ENCODE results near the gene LIG1. TPM values are rescaled to one million over a fixed set of nuclear protein-coding genes. Genes with fewer than 3 reads are reported as not detected.

The LIG1 gene
- total and polyA plus RNA-seq, 9 of the 15 experiments (the other 6 are each of a cell fraction or from before 2014, with no cell fraction given): 9.6 to 114 (median 71.1) TPM

- Histone ChIP-seq H3K27me3 (ENCODE audit: control insufficient read depth in 2 of 2, insufficient read depth in 2 of 2, low read length in 2 of 2) (no peaks in the 10 kb centered on the region), H3K4me1 (replicated peaks in 1 of 2; ENCODE audit: control insufficient read depth in 2 of 2, insufficient read depth in 2 of 2, low read length in 2 of 2) (peaks cover 5 to 24% of the 10 kb centered on the region in 2 experiments; a peak in 3 of 5 replicates), H3K9ac (ENCODE audit: insufficient read depth in 1 of 2, low read depth in 2 of 2, low read length in 2 of 2) (no peak overlapping the region), H3K9me1 (ENCODE audit: control insufficient read depth, insufficient read depth, low read length) (no peaks in the 10 kb centered on the region), H4K20me1 (replicated peaks; ENCODE audit: control insufficient read depth, insufficient read depth, low read length) (no peaks in the 10 kb centered on the region), H3K4me3 (no peak overlapping the region), H2AFZ (ENCODE audit: low read depth, low read length) (no peak overlapping the region), H3K36me3 (ENCODE audit: control insufficient read depth, insufficient read depth, low read length) (no peaks in the 10 kb centered on the region), H3K79me2 (ENCODE audit: control insufficient read depth, insufficient read depth, low read length) (no peaks in the 10 kb centered on the region), H3K27ac (ENCODE audit: extremely low read depth, low read depth, low read length) (no peak overlapping the region), H3K9me3 (replicated peaks; ENCODE audit: control insufficient read depth, insufficient read depth, low read depth, low read length) (no peaks in the 10 kb centered on the region), H3K4me2 (ENCODE audit: insufficient read depth, low read length) (no peak overlapping the region)
- 53% methylated on average over 28 of the region's 36 CpGs for WGBS (ENCODE audit: insufficient coverage, low coverage, missing lambda C conversion rate)
- ChIA-PET POLR2A (interaction anchor here (1.0 to 1.4 kb wide), 2 partner anchors 9 to 21 kb away, joined by 3 read pairs; no protein-coding TSS in a partner anchor), CTCF (ENCODE audit: low intra/inter-chr PET ratio) (no interaction called here)
- FAIRE-seq (peak; percentile 40), ATAC-seq (no peak), DNase-seq (ENCODE audit: extremely low read depth in 1 of 4, low spot score in 3 of 4) (peak in 3 of 4 experiments; percentile 32 to 50 (median 38))
- no TSS peak for BruUV-seq (replicated peaks)
- in situ Hi-C loops (cut with MboI) (no loop called here), intact Hi-C loops (cut with micrococcal nuclease) (loop anchor here (5.0 kb wide), 1 partner anchor 87 kb away; no protein-coding TSS in a partner anchor)
- no peak for TF ChIP-seq E4F1 (CRISPR knock-in tag; IDR thresholded peaks at IDR 0.05; ENCODE audit: borderline replicate concordance)
- no peak for TF ChIP-seq E2F6 (IDR thresholded peaks at IDR 0.05; ENCODE audit: borderline replicate concordance in 1 of 2, extremely low read depth in 1 of 2, insufficient read depth in 1 of 2, insufficient read length in 1 of 2, low read depth in 1 of 2, low read length in 1 of 2, poor library complexity in 1 of 2, severe bottlenecking in 1 of 2)
- TF ChIP-seq CTCF (IDR thresholded peaks at IDR 0.05 in 2 of 3, conservative IDR thresholded peaks at IDR 0.05 in 1 of 3; ENCODE audit: insufficient read depth in 2 of 3, low read depth in 1 of 3, low read length in 3 of 3): peak; percentile 47 to 75 (median 48)
- no peak for TF ChIP-seq ZNF79 (CRISPR knock-in tag; IDR thresholded peaks at IDR 0.05; ENCODE audit: low read depth)
- peak; percentile 75; the same call in 1 of the 2 replicates for TF ChIP-seq ZNF24 (IDR thresholded peaks at IDR 0.05)
- no peak for TF ChIP-seq ETS2 (tag; IDR thresholded peaks at IDR 0.05; ENCODE audit: borderline replicate concordance, poor library complexity, severe bottlenecking)
- TF ChIP-seq SRSF1 (IDR thresholded peaks at IDR 0.05; ENCODE audit: low read depth, low read length): no peak
- no peak for TF ChIP-seq SMARCE1 (IDR thresholded peaks at IDR 0.05)
- TF ChIP-seq POLR2G (IDR thresholded peaks at IDR 0.05; ENCODE audit: low read depth, low read length): 0 out of 2 replicates have a peak, but pooled peaks have one; percentile 28
- TF ChIP-seq RAD21 (CRISPR knock-in tag; conservative IDR thresholded peaks at IDR 0.05 in 1 of 2, IDR thresholded peaks at IDR 0.05 in 1 of 2): peak in 1 of 2 experiments; percentile 42; a peak in 2 of 4 replicates
- peak; percentile 75; the same call in 1 of the 2 replicates for TF ChIP-seq ZBTB33 (CRISPR knock-in tag; IDR thresholded peaks at IDR 0.05)
Observed at GRCh38 chr19:48194041-48194843, 24.1 kb upstream of the LIG1 start.

Data from K562 (cell line).